T-helper 2 cell (primary cell): ENCODE results near the gene ZCCHC17.
"Not testable (repeated sequence)": the region's sequence is repeated elsewhere in the genome, so short reads cannot be mapped to it uniquely, and the experiment has no call there.

Source experiments
- DNase-seq, 5 experiments: peaks; one replicate each; pipeline versions ENCODE4 v3.0.0 to v3.0.0-alpha.2; 2012 to 2022

Gene ZCCHC17

GRCh38 chr1:31372051-31372450, 75.2 kb downstream of the ZCCHC17 start:
- no peak for DNase-seq

GRCh38 chr1:31372751-31373055, 75.9 kb downstream of the ZCCHC17 start:
- no peak for DNase-seq

GRCh38 chr1:31373056-31373896, 76.4 kb downstream of the ZCCHC17 start, which contains the start of gene FABP3:
FABP3 (minus strand) TSS chr1:31373076; CDS start chr1:31373014, 62 bp downstream.
- DNase-seq, result peak in 1 of 5 experiments; percentile 28

GRCh38 chr1:31373897-31374486, 77.2 kb downstream of the ZCCHC17 start:
- DNase-seq, result peak in 1 of 5 experiments; percentile 30

- DNase-seq, result no peak
These were observed 77.8 kb downstream of the ZCCHC17 start for GRCh38 chr1:31374511-31375196.

GRCh38 chr1:31376375-31377134, 79.7 kb downstream of the ZCCHC17 start:
- DNase-seq, result no peak

- no peak for DNase-seq
These were observed 80.6 kb downstream of the ZCCHC17 start for GRCh38 chr1:31377364-31377863.

GRCh38 chr1:31378001-31378400, 81.2 kb downstream of the ZCCHC17 start:
- DNase-seq, result no peak

GRCh38 chr1:31380181-31380580, 83.3 kb downstream of the ZCCHC17 start:
- DNase-seq, result no peak

GRCh38 chr1:31381394-31382294, 84.8 kb downstream of the ZCCHC17 start:
- no peak for DNase-seq

GRCh38 chr1:31382379-31382989, 85.7 kb downstream of the ZCCHC17 start:
- DNase-seq, result no peak

GRCh38 chr1:31383967-31384366, 87.1 kb downstream of the ZCCHC17 start:
- DNase-seq, result no peak

GRCh38 chr1:31386576-31387243, 89.9 kb downstream of the ZCCHC17 start:
- DNase-seq, result not testable (repeated sequence)

- no peak for DNase-seq
These were observed 90.8 kb downstream of the ZCCHC17 start for GRCh38 chr1:31387612-31388011.

- DNase-seq, result no peak
These were observed 92.8 kb downstream of the ZCCHC17 start for GRCh38 chr1:31389616-31390015.

- no peak for DNase-seq
These were observed 93.2 kb downstream of the ZCCHC17 start for GRCh38 chr1:31390071-31390470.

- DNase-seq, result no peak
These were observed 96.6 kb downstream of the ZCCHC17 start for GRCh38 chr1:31393463-31393862.

GRCh38 chr1:31394584-31395193, 97.9 kb downstream of the ZCCHC17 start:
- DNase-seq, result peak; percentile 43 to 71 (median 62)

- no peak for DNase-seq
These were observed 100.0 kb downstream of the ZCCHC17 start for GRCh38 chr1:31396633-31397351.
